OCI-LY7 (cell line): ENCODE data around the gene TENT5C. TPM values are rescaled to one million over a fixed set of nuclear protein-coding genes. Genes with fewer than 3 reads are reported as not detected.

Experiments
- BruUV-seq: library from RNA; stranded (reverse); fragments of 400-500 nt; replicated peaks from 2 replicates; lab custom pipeline; 2021; lab: Mats Ljungman, UMichigan
- CTCF ChIA-PET: fragments of 300-600 bp; sonication (Branson Sonifier 250); formaldehyde crosslinking; loops from one replicate; lab custom pipeline; 2022; ENCODE audit warnings: antibody characterized with exemption; ENCODE audit not compliant: unreplicated experiment; lab: Charles Lee
- POLR2A ChIA-PET: fragments of 300-600 bp; sonication (Branson Sonifier 250); formaldehyde crosslinking; loops from one replicate; lab custom pipeline; 2022; ENCODE audit warnings: antibody characterized with exemption; lab: Charles Lee
- DNase-seq: peaks from one replicate; pipeline ENCODE4 v3.0.0-alpha.2; 2015; ENCODE audit warnings: low spot score
- H2AFZ ChIP-seq: fragments of 200-600 bp; sonication (generic), shearing (Covaris generic); 2 replicates; pipeline ENCODE4 v1.6.1; 2014; ENCODE audit warnings: mild to moderate bottlenecking, antibody characterized with exemption, low read length, moderate library complexity
- H3K27ac ChIP-seq: fragments of 200-600 bp; sonication (generic); 2 replicates; pipeline ENCODE4 v1.5.1; 2014; ENCODE audit warnings: mixed run types, low read depth, mild to moderate bottlenecking, moderate library complexity, low read length, inconsistent platforms; ENCODE audit not compliant: poor library complexity, severe bottlenecking
- H3K36me3 ChIP-seq: fragments of 200-600 bp; sonication (generic); 2 replicates; pipeline ENCODE4 v1.6.1; 2014; ENCODE audit warnings: mild to moderate bottlenecking, antibody characterized with exemption, low read length, moderate library complexity, mixed read lengths; ENCODE audit not compliant: insufficient read depth
- H3K4me1 ChIP-seq: fragments of 200-600 bp; sonication (generic); 2 replicates; pipeline ENCODE4 v1.5.1; 2014; ENCODE audit warnings: mild to moderate bottlenecking, low read length; ENCODE audit not compliant: insufficient read depth, poor library complexity, severe bottlenecking
- H3K4me2 ChIP-seq: fragments of 200-600 bp; sonication (generic); 2 replicates; pipeline ENCODE4 v1.6.1; 2014; ENCODE audit warnings: mild to moderate bottlenecking, low read length
- H3K4me3 ChIP-seq: fragments of 200-600 bp; sonication (generic); 2 replicates; pipeline ENCODE4 v1.5.1; 2014; ENCODE audit warnings: mild to moderate bottlenecking, low read depth, low read length; ENCODE audit not compliant: poor library complexity, severe bottlenecking
- H3K79me2 ChIP-seq: fragments of 200-600 bp; sonication (generic); 2 replicates; pipeline ENCODE4 v1.6.1; 2016; ENCODE audit warnings: low read depth, mild to moderate bottlenecking, low read length, moderate library complexity, mixed read lengths; ENCODE audit not compliant: insufficient read depth
- H3K9me2 ChIP-seq: fragments of 200-600 bp; sonication (generic); 2 replicates; pipeline ENCODE4 v1.6.1; 2016; ENCODE audit warnings: mild to moderate bottlenecking, low read length, mixed read lengths; ENCODE audit not compliant: insufficient read depth
- H3K9me3 ChIP-seq: fragments of 200-600 bp; sonication (generic); 2 replicates; pipeline ENCODE4 v1.6.1; 2014; ENCODE audit warnings: mild to moderate bottlenecking, mixed run types, low read length, mixed read lengths
- H4K20me1 ChIP-seq: fragments of 200-600 bp; sonication (generic); 2 replicates; pipeline ENCODE4 v1.6.1; 2014; ENCODE audit warnings: mild to moderate bottlenecking, antibody characterized with exemption, low read length, moderate library complexity, mixed read lengths; ENCODE audit not compliant: insufficient read depth
- CTCF ChIP-seq: fragments of 200-600 bp; sonication (generic); conservative IDR thresholded peaks from 2 replicates; pipeline ENCODE4 v1.5.1; 2014; ENCODE audit warnings: mild to moderate bottlenecking, antibody characterized with exemption, low read length, moderate library complexity, mixed read lengths
- EZH2phosphoT487 ChIP-seq: fragments of 200-600 bp; sonication (generic); IDR thresholded peaks from 2 replicates; pipeline ENCODE4 v1.6.1; 2018; ENCODE audit warnings: low read depth, borderline replicate concordance, mild to moderate bottlenecking, mixed run types, antibody characterized with exemption, low read length, moderate library complexity, mixed read lengths
- intact Hi-C: fragments of 100-400 bp; cut with micrococcal nuclease; formaldehyde crosslinking; loops from one replicate; pipeline ENCODE4 v1.10.0; 2022; ENCODE audit not compliant: unreplicated experiment
- total RNA-seq, 2 experiments: library from RNA; depleted of rRNA in 1 of 2; stranded (reverse); fragments of >200 nt in 1 of 2; shearing (Covaris generic) in 1 of 2; gene quantifications; 2 replicates each; pipeline ENCODE4 v1.2.3, GENCODE V29; 2014 to 2022

Gene TENT5C
- total RNA-seq, 2 experiments from 2014 or later, result 13.3 to 31.1 TPM

- Histone ChIP-seq H2AFZ (no peak overlapping the region), H4K20me1 (no peaks in the 10 kb centered on the region), H3K9me3 (no peaks in the 10 kb centered on the region), H3K79me2 (no peaks in the 10 kb centered on the region), H3K4me2 (no peak overlapping the region), H3K9me2 (no peaks in the 10 kb centered on the region), H3K27ac (no peak overlapping the region), H3K4me3 (no peak overlapping the region), H3K36me3 (no peaks in the 10 kb centered on the region), H3K4me1 (peaks cover 21% of the 10 kb centered on the region)
- intact Hi-C loops, result no loop called here
- BruUV-seq, result no TSS peak
- TF ChIP-seq CTCF (no peak), EZH2phosphoT487 (no peak)
- CTCF ChIA-PET, result no interaction called here
- POLR2A ChIA-PET, result interaction anchor here (0.7 to 0.8 kb wide), 3 partner anchors 10 to 1795 kb away, joined by 3 read pairs; no protein-coding TSS in a partner anchor
- DNase-seq, result no peak
Observed at GRCh38 chr1:117600325-117600943, 5.4 kb upstream of the TENT5C start.

- no peak for TF ChIP-seq EZH2phosphoT487
- no peak for TF ChIP-seq CTCF
- H3K9me2 ChIP-seq, result no peaks in the 10 kb centered on the region
- no peaks in the 10 kb centered on the region for H4K20me1 ChIP-seq
- ChIA-PET CTCF (no interaction called here), POLR2A (interaction anchor here (0.8 kb wide), 2 partner anchors 25 to 1794 kb away, joined by 3 read pairs; no protein-coding TSS in a partner anchor)
- DNase-seq, result no peak
- no peaks in the 10 kb centered on the region for H3K9me3 ChIP-seq
- H2AFZ ChIP-seq, result no peak overlapping the region
- no peak overlapping the region for H3K27ac ChIP-seq
- H3K36me3 ChIP-seq, result no peaks in the 10 kb centered on the region
- intact Hi-C loops, result no loop called here
- H3K4me1 ChIP-seq, result peaks cover 16% of the 10 kb centered on the region
- H3K4me3 ChIP-seq, result no peak overlapping the region
- no peak overlapping the region for H3K4me2 ChIP-seq
- no TSS peak for BruUV-seq
- H3K79me2 ChIP-seq, result no peaks in the 10 kb centered on the region
Observed at GRCh38 chr1:117600966-117601365, 4.9 kb upstream of the TENT5C start.

GRCh38 chr1:117602862-117603261 is 3.0 kb upstream of the TENT5C start:
- CTCF ChIA-PET, result no interaction called here

More at GRCh38 chr1:117602862-117603261, 3.0 kb upstream of the TENT5C start:
- Histone ChIP-seq H3K79me2 (peaks cover 18% of the 10 kb centered on the region; the same call in 1 of the 2 replicates), H3K4me3 (no peak overlapping the region), H3K4me1 (peaks cover 13% of the 10 kb centered on the region), H4K20me1 (peaks cover 4% of the 10 kb centered on the region; the same call in 1 of the 2 replicates), H2AFZ (no peak overlapping the region), H3K4me2 (no peak overlapping the region), H3K9me2 (no peaks in the 10 kb centered on the region), H3K36me3 (no peaks in the 10 kb centered on the region), H3K27ac (no peak overlapping the region), H3K9me3 (no peaks in the 10 kb centered on the region)
- intact Hi-C loops, result no loop called here
- no TSS peak for BruUV-seq
- POLR2A ChIA-PET, result interaction anchor here (0.7 to 1.1 kb wide), 3 partner anchors 27 to 79 kb away, joined by 3 to 13 read pairs (median 3); no protein-coding TSS in a partner anchor
- TF ChIP-seq CTCF (no peak), EZH2phosphoT487 (no peak)
- DNase-seq, result no peak
